Trophoblast cell (in vitro differentiated cells and primary cell): Measurements from ENCODE around the gene LDLRAD2.

ENCODE experiments used
- DNase-seq, 2 donors: peaks; one replicate each; pipeline ENCODE4 v3.0.0-alpha.2; 2016
- H2AFZ ChIP-seq: 2 replicates; pipeline ENCODE4 v1.6.1; 2013; ENCODE audit warnings: low read length, moderate library complexity, mild to moderate bottlenecking; ENCODE audit not compliant: insufficient read depth, poor library complexity
- H2AK5ac ChIP-seq: 2 replicates; pipeline ENCODE4 v1.6.1; 2013; ENCODE audit warnings: mild to moderate bottlenecking, low read length
- H2BK120ac ChIP-seq: 2 replicates; pipeline ENCODE4 v1.6.1; 2013; ENCODE audit warnings: low read length, mild to moderate bottlenecking, moderate library complexity; ENCODE audit not compliant: insufficient read depth, poor library complexity
- H2BK12ac ChIP-seq: 2 replicates; pipeline ENCODE4 v1.6.1; 2013; ENCODE audit warnings: mild to moderate bottlenecking, low read length, moderate library complexity
- H2BK5ac ChIP-seq: 2 replicates; pipeline ENCODE4 v1.6.1; 2013; ENCODE audit warnings: low read length, low read depth, moderate library complexity, mild to moderate bottlenecking; ENCODE audit not compliant: poor library complexity
- H3K14ac ChIP-seq: 2 replicates; pipeline ENCODE4 v1.6.1; 2013; ENCODE audit warnings: mild to moderate bottlenecking, low read length
- H3K18ac ChIP-seq: 2 replicates; pipeline ENCODE4 v1.6.1; 2013; ENCODE audit warnings: mild to moderate bottlenecking, low read length
- H3K23ac ChIP-seq: 2 replicates; pipeline ENCODE4 v1.6.1; 2013; ENCODE audit warnings: low read length
- H3K27ac ChIP-seq: 2 replicates; pipeline ENCODE4 v1.5.1; 2013; ENCODE audit warnings: low read depth, mild to moderate bottlenecking, inconsistent platforms, low read length, moderate library complexity
- H3K27me3 ChIP-seq: 2 replicates; pipeline ENCODE4 v1.6.1; 2013; ENCODE audit warnings: inconsistent platforms, mild to moderate bottlenecking, low read length, moderate library complexity; ENCODE audit not compliant: insufficient read depth
- H3K36me3 ChIP-seq, 2 experiments: 1 replicate in 1 of 2; 2 replicates in 1 of 2; pipeline ENCODE4 v1.6.1; 2013; ENCODE audit warnings: low read length in 2 of 2, mild to moderate bottlenecking in 2 of 2, moderate library complexity in 1 of 2; ENCODE audit not compliant: insufficient read depth in 2 of 2, control insufficient read depth in 1 of 2
- H3K4ac ChIP-seq: 2 replicates; pipeline ENCODE4 v1.6.1; 2013; ENCODE audit warnings: low read depth, mild to moderate bottlenecking, low read length, moderate library complexity
- H3K4me1 ChIP-seq, 2 experiments: 1 replicate in 1 of 2; 2 replicates in 1 of 2; pipeline ENCODE4 v1.6.1; 2013; ENCODE audit warnings: low read length in 2 of 2, mild to moderate bottlenecking in 2 of 2, moderate library complexity in 1 of 2; ENCODE audit not compliant: insufficient read depth in 2 of 2, control insufficient read depth in 1 of 2
- H3K4me2 ChIP-seq: 2 replicates; pipeline ENCODE4 v1.6.1; 2013; ENCODE audit warnings: inconsistent platforms, mild to moderate bottlenecking, low read length, moderate library complexity
- H3K4me3 ChIP-seq: 2 replicates; pipeline ENCODE4 v1.5.1; 2013; ENCODE audit warnings: mild to moderate bottlenecking, low read depth, low read length, inconsistent platforms
- H3K79me1 ChIP-seq: one replicate; pipeline ENCODE4 v1.6.1; 2013; ENCODE audit warnings: low read length
- H3K79me2 ChIP-seq: 2 replicates; pipeline ENCODE4 v1.6.1; 2013; ENCODE audit warnings: low read length, mild to moderate bottlenecking; ENCODE audit not compliant: control insufficient read depth, insufficient read depth, poor library complexity
- H3K9ac ChIP-seq: 2 replicates; pipeline ENCODE4 v1.6.1; 2013; ENCODE audit warnings: mild to moderate bottlenecking, low read length
- H3K9me3 ChIP-seq: 2 replicates; pipeline ENCODE4 v1.6.1; 2013; ENCODE audit warnings: low read depth, mild to moderate bottlenecking, control low read depth, inconsistent platforms, low read length; ENCODE audit not compliant: insufficient read depth
- H4K12ac ChIP-seq: 2 replicates; pipeline ENCODE4 v1.6.1; 2013; ENCODE audit warnings: low read depth, mild to moderate bottlenecking, low read length, moderate library complexity
- H4K8ac ChIP-seq: 2 replicates; pipeline ENCODE4 v1.6.1; 2013; ENCODE audit warnings: low read depth, mild to moderate bottlenecking, low read length, moderate library complexity
- H4K91ac ChIP-seq: one replicate; pipeline ENCODE4 v1.6.1; 2013; ENCODE audit warnings: low read depth, mild to moderate bottlenecking, low read length, moderate library complexity
- WGBS: extraction: QIAGEN DNeasy Blood & Tissue Kit; methylation state at CpG from one replicate; pipeline ENCODE4 v1.1.7; 2013; ENCODE audit warnings: missing lambda C conversion rate; ENCODE audit not compliant: insufficient read length, insufficient coverage; ENCODE audit errors: extremely low coverage; 5-methylcytosine and 5-hydroxymethylcytosine counted together

LDLRAD2 gene

GRCh38 chr1:21816602-21817302 is 4.7 kb downstream of the LDLRAD2 start:
- Histone ChIP-seq H3K18ac (no peak overlapping the region), H3K79me1 (peaks cover 3% of the 10 kb centered on the region), H3K14ac (no peak overlapping the region), H3K4ac (no peak overlapping the region), H3K36me3 (peaks cover 10 to 13% of the 10 kb centered on the region in 2 experiments), H3K9ac (no peak overlapping the region), H4K12ac (no peak overlapping the region), H2AFZ (no peak overlapping the region), H3K4me3 (no peak overlapping the region), H2AK5ac (no peak overlapping the region), H4K91ac (no peak overlapping the region), H3K27me3 (no peaks in the 10 kb centered on the region), H3K79me2 (no peaks in the 10 kb centered on the region), H3K23ac (no peak overlapping the region), H3K4me1 (peaks cover 2% of the 10 kb centered on the region in 2 experiments), H4K8ac (no peak overlapping the region), H2BK12ac (no peak overlapping the region), H3K27ac (no peak overlapping the region), H2BK5ac (no peak overlapping the region), H2BK120ac (no peak overlapping the region), H3K9me3 (no peaks in the 10 kb centered on the region), H3K4me2 (no peak overlapping the region)
- DNase-seq, result peak; percentile 77 to 79
- WGBS, result no CpG with 5 or more reads among the region's 8 CpGs

- H2BK120ac ChIP-seq, result no peak overlapping the region
- H4K91ac ChIP-seq, result no peak overlapping the region
- H3K9me3 ChIP-seq, result no peaks in the 10 kb centered on the region
- no peak overlapping the region for H3K18ac ChIP-seq
- no peak overlapping the region for H3K4me3 ChIP-seq
- no peak overlapping the region for H2AFZ ChIP-seq
- H3K79me2 ChIP-seq, result no peaks in the 10 kb centered on the region
- H2AK5ac ChIP-seq, result no peak overlapping the region
- H3K27me3 ChIP-seq, result no peaks in the 10 kb centered on the region
- no peak overlapping the region for H2BK5ac ChIP-seq
- H4K8ac ChIP-seq, result no peak overlapping the region
- H3K23ac ChIP-seq, result no peak overlapping the region
- DNase-seq, result peak; percentile 65 to 66
- WGBS, result no CpG with 5 or more reads among the region's 10 CpGs
- H3K14ac ChIP-seq, result no peak overlapping the region
- H2BK12ac ChIP-seq, result no peak overlapping the region
- H3K4me1 ChIP-seq, result peaks cover 0 to 2% of the 10 kb centered on the region in 2 experiments
- H3K4ac ChIP-seq, result no peak overlapping the region
- no peak overlapping the region for H3K27ac ChIP-seq
- peaks cover 3% of the 10 kb centered on the region for H3K79me1 ChIP-seq
- peaks cover 28 to 32% of the 10 kb centered on the region in 2 experiments for H3K36me3 ChIP-seq
- H3K4me2 ChIP-seq, result no peak overlapping the region
- H4K12ac ChIP-seq, result no peak overlapping the region
- no peak overlapping the region for H3K9ac ChIP-seq
These were observed 6.6 kb downstream of the LDLRAD2 start for GRCh38 chr1:21818656-21819055.

GRCh38 chr1:21820597-21821232 is 8.7 kb downstream of the LDLRAD2 start:
- no peak overlapping the region for H4K12ac ChIP-seq
- no peak overlapping the region for H3K14ac ChIP-seq
- no peak overlapping the region for H3K4ac ChIP-seq
- H3K9ac ChIP-seq, result no peak overlapping the region
- H3K36me3 ChIP-seq, result peaks cover 44 to 48% of the 10 kb centered on the region in 2 experiments
- H2BK5ac ChIP-seq, result no peak overlapping the region
- H2BK12ac ChIP-seq, result no peak overlapping the region
- H3K27ac ChIP-seq, result no peak overlapping the region
- no peak overlapping the region for H3K4me3 ChIP-seq
- H3K18ac ChIP-seq, result no peak overlapping the region
- no CpG with 5 or more reads among the region's 9 CpGs for WGBS
- H4K8ac ChIP-seq, result no peak overlapping the region
- no peaks in the 10 kb centered on the region for H3K79me2 ChIP-seq
- no peak overlapping the region for H4K91ac ChIP-seq
- H3K79me1 ChIP-seq, result no peaks in the 10 kb centered on the region
- H3K4me2 ChIP-seq, result no peak overlapping the region
- H3K4me1 ChIP-seq, result no peaks in the 10 kb centered on the region
- H2BK120ac ChIP-seq, result no peak overlapping the region
- no peaks in the 10 kb centered on the region for H3K9me3 ChIP-seq
- no peak overlapping the region for H2AK5ac ChIP-seq
- H3K23ac ChIP-seq, result no peak overlapping the region
- no peaks in the 10 kb centered on the region for H3K27me3 ChIP-seq
- DNase-seq, result peak in 1 of 2 donors; percentile 50
- no peak overlapping the region for H2AFZ ChIP-seq

- Histone ChIP-seq H4K8ac (no peak overlapping the region), H3K9me3 (no peaks in the 10 kb centered on the region), H3K18ac (no peak overlapping the region), H4K12ac (no peak overlapping the region), H3K14ac (no peak overlapping the region), H3K4ac (no peak overlapping the region), H3K9ac (no peak overlapping the region), H2AK5ac (no peak overlapping the region), H3K79me2 (no peaks in the 10 kb centered on the region), H3K27me3 (no peaks in the 10 kb centered on the region), H3K27ac (no peak overlapping the region), H3K79me1 (no peaks in the 10 kb centered on the region), H2BK120ac (no peak overlapping the region), H3K36me3 (peaks cover 50 to 54% of the 10 kb centered on the region in 2 experiments), H2BK5ac (no peak overlapping the region), H2BK12ac (no peak overlapping the region), H4K91ac (no peak overlapping the region), H2AFZ (no peak overlapping the region), H3K4me3 (no peak overlapping the region), H3K4me1 (no peaks in the 10 kb centered on the region), H3K23ac (no peak overlapping the region), H3K4me2 (no peak overlapping the region)
- whole genome bisulfite sequencing, result no CpG with 5 or more reads among the region's 11 CpGs
- DNase-seq, result no peak
These were observed 9.4 kb downstream of the LDLRAD2 start for GRCh38 chr1:21821385-21822019.
